HEK293 (cell line): Measurements from ENCODE around the gene RTBDN.
A peak's percentile ranks its signal among the peaks of the same experiment; 100 is the strongest.

Experiments
- BCL11B ChIP-seq: fragments of 450-650 bp; formaldehyde crosslinking; IDR thresholded peaks from 2 replicates; pipeline ENCODE4 v1.5.1; 2016; ENCODE audit warnings: low read depth, missing biosample characterization, missing genetic modification characterization
- GLIS1 ChIP-seq: fragments of 450-650 bp; formaldehyde crosslinking; IDR thresholded peaks from 2 replicates; pipeline ENCODE4 v1.5.1; 2016; ENCODE audit warnings: missing biosample characterization, missing genetic modification characterization
- MEIS1 ChIP-seq: sonication (generic); formaldehyde crosslinking; IDR thresholded peaks from 2 replicates; pipeline ENCODE4 v1.8.1; 2022; ENCODE audit warnings: missing genetic modification reagents, mild to moderate bottlenecking, borderline replicate concordance
- REST ChIP-seq: fragments of 450-650 bp; formaldehyde crosslinking; IDR thresholded peaks from 2 replicates; pipeline ENCODE4 v1.5.1; 2016; ENCODE audit warnings: missing biosample characterization, missing genetic modification characterization
- SP2 ChIP-seq: fragments of 450-650 bp; formaldehyde crosslinking; IDR thresholded peaks from 2 replicates; pipeline ENCODE4 v1.5.1; 2016; ENCODE audit warnings: missing biosample characterization, missing genetic modification characterization
- TRIM28 ChIP-seq: IDR thresholded peaks from 2 replicates; pipeline ENCODE4 v1.6.1; 2011; ENCODE audit warnings: low read length, control low read depth, borderline replicate concordance
- ZFP3 ChIP-seq: fragments of 450-650 bp; formaldehyde crosslinking; IDR thresholded peaks from 2 replicates; pipeline ENCODE4 v1.5.1; 2016; ENCODE audit warnings: low read depth, missing biosample characterization, missing genetic modification characterization
- ZFP41 ChIP-seq: fragments of 450-650 bp; formaldehyde crosslinking; IDR thresholded peaks from 2 replicates; pipeline ENCODE4 v1.5.1; 2016; ENCODE audit warnings: missing biosample characterization, missing genetic modification characterization, borderline replicate concordance
- ZNF155 ChIP-seq: fragments of 450-650 bp; formaldehyde crosslinking; IDR thresholded peaks from 2 replicates; pipeline ENCODE4 v1.5.1; 2016; ENCODE audit warnings: missing biosample characterization, missing genetic modification characterization
- ZNF157 ChIP-seq: fragments of 450-650 bp; formaldehyde crosslinking; IDR thresholded peaks from 2 replicates; pipeline ENCODE4 v1.5.1; 2016; ENCODE audit warnings: missing biosample characterization, missing genetic modification characterization
- ZNF169 ChIP-seq: fragments of 450-650 bp; formaldehyde crosslinking; IDR thresholded peaks from 2 replicates; pipeline ENCODE4 v1.5.1; 2016; ENCODE audit warnings: missing biosample characterization, missing genetic modification characterization
- ZNF366 ChIP-seq: fragments of 450-650 bp; formaldehyde crosslinking; conservative IDR thresholded peaks from 2 replicates; pipeline ENCODE4 v1.5.1; 2016; ENCODE audit warnings: missing biosample characterization, missing genetic modification characterization
- ZNF514 ChIP-seq: fragments of 450-650 bp; formaldehyde crosslinking; IDR thresholded peaks from 2 replicates; pipeline ENCODE4 v1.5.1; 2016; ENCODE audit warnings: missing biosample characterization, missing genetic modification characterization
- ZNF558 ChIP-seq: fragments of 450-650 bp; formaldehyde crosslinking; IDR thresholded peaks from 2 replicates; pipeline ENCODE4 v1.5.1; 2016; ENCODE audit warnings: missing biosample characterization, missing genetic modification characterization
- ZNF677 ChIP-seq: fragments of 450-650 bp; IDR thresholded peaks from 2 replicates; pipeline ENCODE4 v1.5.0; 2018; ENCODE audit warnings: missing biosample characterization, mild to moderate bottlenecking, missing genetic modification characterization, moderate library complexity
- ZNF707 ChIP-seq: fragments of 450-650 bp; formaldehyde crosslinking; IDR thresholded peaks from 2 replicates; pipeline ENCODE4 v1.5.1; 2016; ENCODE audit warnings: missing biosample characterization, missing genetic modification characterization
- ZNF76 ChIP-seq: fragments of 450-650 bp; formaldehyde crosslinking; IDR thresholded peaks from 2 replicates; pipeline ENCODE4; 2016; ENCODE audit warnings: low read depth, missing biosample characterization, missing genetic modification characterization, borderline replicate concordance
- ZNF830 ChIP-seq: fragments of 450-650 bp; IDR thresholded peaks from 2 replicates; pipeline ENCODE4 v1.5.0; 2018; ENCODE audit warnings: missing biosample characterization, missing genetic modification characterization, low read depth, mild to moderate bottlenecking, moderate library complexity
- ZSCAN30 ChIP-seq: fragments of 450-650 bp; IDR thresholded peaks from 2 replicates; pipeline ENCODE4 v1.5.1; 2018; ENCODE audit warnings: missing biosample characterization, mild to moderate bottlenecking, missing genetic modification characterization, moderate library complexity
- ZSCAN5A ChIP-seq: fragments of 450-650 bp; formaldehyde crosslinking; IDR thresholded peaks from 2 replicates; pipeline ENCODE4 v1.5.1; 2016; ENCODE audit warnings: missing biosample characterization, missing genetic modification characterization
- TF ChIP-seq, protein P1 (sequence below): fragments of 450-650 bp; formaldehyde crosslinking; optimal IDR thresholded peaks from 2 replicates; pipeline ENCODE3; 2016; ENCODE audit warnings: missing biosample characterization, mild to moderate bottlenecking, missing genetic modification characterization
- TF ChIP-seq, protein P2 (sequence below): fragments of 450-650 bp; formaldehyde crosslinking; IDR thresholded peaks from 2 replicates; pipeline ENCODE4 v1.5.1; 2017; ENCODE audit warnings: missing biosample characterization, missing genetic modification characterization
- TF ChIP-seq, protein P3 (sequence below): fragments of 450-650 bp; IDR thresholded peaks from 2 replicates; pipeline ENCODE4 v1.5.1; 2018; ENCODE audit warnings: missing biosample characterization, mild to moderate bottlenecking, missing genetic modification characterization
- TF ChIP-seq, protein P4 (sequence below): fragments of 450-650 bp; formaldehyde crosslinking; IDR thresholded peaks from 2 replicates; pipeline ENCODE4 v1.5.0; 2017; ENCODE audit warnings: missing biosample characterization, missing genetic modification characterization, borderline replicate concordance
- TF ChIP-seq, protein P5 (sequence below): fragments of 450-650 bp; formaldehyde crosslinking; IDR thresholded peaks from 2 replicates; pipeline ENCODE4 v1.5.1; 2016; ENCODE audit warnings: missing biosample characterization, missing genetic modification characterization

The RTBDN gene

DNA sequence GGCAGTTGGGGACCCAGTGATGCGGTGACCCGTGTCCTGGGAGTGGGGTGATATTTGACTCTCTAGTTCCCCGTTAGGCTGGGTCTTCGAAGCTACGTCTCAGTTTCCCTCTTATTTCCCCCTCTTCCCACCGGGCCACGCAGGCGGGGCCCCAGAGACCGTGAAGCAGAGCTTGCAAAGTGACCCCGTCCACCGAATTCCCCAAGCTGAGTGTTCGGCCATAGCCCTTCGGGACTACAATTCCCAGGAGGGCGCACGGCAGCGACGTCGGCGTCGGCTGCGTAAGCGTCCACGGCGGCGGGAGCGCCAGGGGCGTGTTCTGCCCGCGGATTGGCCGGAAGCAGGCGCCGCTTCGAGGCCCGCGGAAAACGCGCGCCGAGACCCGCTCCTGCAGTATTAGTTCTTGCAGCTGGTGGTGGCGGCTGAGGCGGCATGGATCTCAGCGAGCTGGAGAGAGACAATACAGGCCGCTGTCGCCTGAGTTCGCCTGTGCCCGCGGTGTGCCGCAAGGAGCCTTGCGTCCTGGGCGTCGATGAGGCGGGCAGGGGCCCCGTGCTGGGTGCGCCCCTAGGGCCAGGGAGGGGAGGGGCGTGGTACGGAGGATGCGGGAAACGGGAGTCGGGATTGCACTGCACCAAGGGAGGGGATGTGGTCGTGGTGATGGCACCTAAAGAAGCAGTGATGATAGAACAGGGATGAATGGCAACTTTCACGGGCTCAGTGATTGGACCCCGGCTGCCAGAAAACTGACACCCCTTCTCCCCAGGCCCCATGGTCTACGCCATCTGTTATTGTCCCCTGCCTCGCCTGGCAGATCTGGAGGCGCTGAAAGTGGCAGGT, 27.9 kb downstream of the RTBDN start, which contains the start of gene RNASEH2A (continued):
- TF ChIP-seq ZSCAN30 (tag by site-specific recombination) (peak; percentile 35; the same call in 1 of the 2 replicates), ZNF169 (tag by site-specific recombination) (no peak), ZNF830 (tag by site-specific recombination) (no peak), ZNF558 (tag by site-specific recombination) (no peak), ZNF514 (tag by site-specific recombination) (no peak), ZNF677 (tag by site-specific recombination) (no peak), REST (0 out of 2 replicates have a peak, but pooled peaks have one; percentile 31), ZNF707 (no peak; the same call in 1 of the 2 replicates), ZFP3 (no peak), MEIS1 (CRISPR knock-in tag) (no peak), ZNF155 (tag by site-specific recombination) (no peak), TRIM28 (no peak), GLIS1 (tag by site-specific recombination) (peak; percentile 9; the same call in 1 of the 2 replicates), ZFP41 (no peak), SP2 (tag by site-specific recombination) (peak; percentile 77), ZNF157 (tag by site-specific recombination) (no peak), ZNF76 (peak; percentile 92; the same call in 1 of the 2 replicates), ZSCAN5A (tag by site-specific recombination) (peak; percentile 69; the same call in 1 of the 2 replicates), BCL11B (tag by site-specific recombination) (peak; percentile 72; the same call in 1 of the 2 replicates), ZNF366 (tag by site-specific recombination) (no peak)
- TF ChIP-seq, protein P1, sequence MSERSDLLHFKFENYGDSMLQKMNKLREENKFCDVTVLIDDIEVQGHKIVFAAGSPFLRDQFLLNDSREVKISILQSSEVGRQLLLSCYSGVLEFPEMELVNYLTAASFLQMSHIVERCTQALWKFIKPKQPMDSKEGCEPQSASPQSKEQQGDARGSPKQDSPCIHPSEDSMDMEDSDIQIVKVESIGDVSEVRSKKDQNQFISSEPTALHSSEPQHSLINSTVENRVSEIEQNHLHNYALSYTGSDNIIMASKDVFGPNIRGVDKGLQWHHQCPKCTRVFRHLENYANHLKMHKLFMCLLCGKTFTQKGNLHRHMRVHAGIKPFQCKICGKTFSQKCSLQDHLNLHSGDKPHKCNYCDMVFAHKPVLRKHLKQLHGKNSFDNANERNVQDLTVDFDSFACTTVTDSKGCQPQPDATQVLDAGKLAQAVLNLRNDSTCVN (tag by site-specific recombination), result peak; percentile 97
- TF ChIP-seq, protein P2, sequence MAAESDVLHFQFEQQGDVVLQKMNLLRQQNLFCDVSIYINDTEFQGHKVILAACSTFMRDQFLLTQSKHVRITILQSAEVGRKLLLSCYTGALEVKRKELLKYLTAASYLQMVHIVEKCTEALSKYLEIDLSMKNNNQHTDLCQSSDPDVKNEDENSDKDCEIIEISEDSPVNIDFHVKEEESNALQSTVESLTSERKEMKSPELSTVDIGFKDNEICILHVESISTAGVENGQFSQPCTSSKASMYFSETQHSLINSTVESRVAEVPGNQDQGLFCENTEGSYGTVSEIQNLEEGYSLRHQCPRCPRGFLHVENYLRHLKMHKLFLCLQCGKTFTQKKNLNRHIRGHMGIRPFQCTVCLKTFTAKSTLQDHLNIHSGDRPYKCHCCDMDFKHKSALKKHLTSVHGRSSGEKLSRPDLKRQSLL, result no peak
- TF ChIP-seq, protein P3, sequence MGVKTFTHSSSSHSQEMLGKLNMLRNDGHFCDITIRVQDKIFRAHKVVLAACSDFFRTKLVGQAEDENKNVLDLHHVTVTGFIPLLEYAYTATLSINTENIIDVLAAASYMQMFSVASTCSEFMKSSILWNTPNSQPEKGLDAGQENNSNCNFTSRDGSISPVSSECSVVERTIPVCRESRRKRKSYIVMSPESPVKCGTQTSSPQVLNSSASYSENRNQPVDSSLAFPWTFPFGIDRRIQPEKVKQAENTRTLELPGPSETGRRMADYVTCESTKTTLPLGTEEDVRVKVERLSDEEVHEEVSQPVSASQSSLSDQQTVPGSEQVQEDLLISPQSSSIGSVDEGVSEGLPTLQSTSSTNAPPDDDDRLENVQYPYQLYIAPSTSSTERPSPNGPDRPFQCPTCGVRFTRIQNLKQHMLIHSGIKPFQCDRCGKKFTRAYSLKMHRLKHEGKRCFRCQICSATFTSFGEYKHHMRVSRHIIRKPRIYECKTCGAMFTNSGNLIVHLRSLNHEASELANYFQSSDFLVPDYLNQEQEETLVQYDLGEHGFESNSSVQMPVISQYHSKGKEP (tag by site-specific recombination), result 0 out of 2 replicates have a peak, but pooled peaks have one; percentile 33
- TF ChIP-seq, protein P4, sequence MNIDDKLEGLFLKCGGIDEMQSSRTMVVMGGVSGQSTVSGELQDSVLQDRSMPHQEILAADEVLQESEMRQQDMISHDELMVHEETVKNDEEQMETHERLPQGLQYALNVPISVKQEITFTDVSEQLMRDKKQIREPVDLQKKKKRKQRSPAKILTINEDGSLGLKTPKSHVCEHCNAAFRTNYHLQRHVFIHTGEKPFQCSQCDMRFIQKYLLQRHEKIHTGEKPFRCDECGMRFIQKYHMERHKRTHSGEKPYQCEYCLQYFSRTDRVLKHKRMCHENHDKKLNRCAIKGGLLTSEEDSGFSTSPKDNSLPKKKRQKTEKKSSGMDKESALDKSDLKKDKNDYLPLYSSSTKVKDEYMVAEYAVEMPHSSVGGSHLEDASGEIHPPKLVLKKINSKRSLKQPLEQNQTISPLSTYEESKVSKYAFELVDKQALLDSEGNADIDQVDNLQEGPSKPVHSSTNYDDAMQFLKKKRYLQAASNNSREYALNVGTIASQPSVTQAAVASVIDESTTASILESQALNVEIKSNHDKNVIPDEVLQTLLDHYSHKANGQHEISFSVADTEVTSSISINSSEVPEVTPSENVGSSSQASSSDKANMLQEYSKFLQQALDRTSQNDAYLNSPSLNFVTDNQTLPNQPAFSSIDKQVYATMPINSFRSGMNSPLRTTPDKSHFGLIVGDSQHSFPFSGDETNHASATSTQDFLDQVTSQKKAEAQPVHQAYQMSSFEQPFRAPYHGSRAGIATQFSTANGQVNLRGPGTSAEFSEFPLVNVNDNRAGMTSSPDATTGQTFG (tag by site-specific recombination), result no peak
- TF ChIP-seq, protein P5, sequence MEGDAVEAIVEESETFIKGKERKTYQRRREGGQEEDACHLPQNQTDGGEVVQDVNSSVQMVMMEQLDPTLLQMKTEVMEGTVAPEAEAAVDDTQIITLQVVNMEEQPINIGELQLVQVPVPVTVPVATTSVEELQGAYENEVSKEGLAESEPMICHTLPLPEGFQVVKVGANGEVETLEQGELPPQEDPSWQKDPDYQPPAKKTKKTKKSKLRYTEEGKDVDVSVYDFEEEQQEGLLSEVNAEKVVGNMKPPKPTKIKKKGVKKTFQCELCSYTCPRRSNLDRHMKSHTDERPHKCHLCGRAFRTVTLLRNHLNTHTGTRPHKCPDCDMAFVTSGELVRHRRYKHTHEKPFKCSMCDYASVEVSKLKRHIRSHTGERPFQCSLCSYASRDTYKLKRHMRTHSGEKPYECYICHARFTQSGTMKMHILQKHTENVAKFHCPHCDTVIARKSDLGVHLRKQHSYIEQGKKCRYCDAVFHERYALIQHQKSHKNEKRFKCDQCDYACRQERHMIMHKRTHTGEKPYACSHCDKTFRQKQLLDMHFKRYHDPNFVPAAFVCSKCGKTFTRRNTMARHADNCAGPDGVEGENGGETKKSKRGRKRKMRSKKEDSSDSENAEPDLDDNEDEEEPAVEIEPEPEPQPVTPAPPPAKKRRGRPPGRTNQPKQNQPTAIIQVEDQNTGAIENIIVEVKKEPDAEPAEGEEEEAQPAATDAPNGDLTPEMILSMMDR, result peak; percentile 86
